ENCODE data around the gene ITSN1. TPM values are rescaled to one million over a fixed set of nuclear protein-coding genes. Genes with fewer than 3 reads are reported as not detected.

The ITSN1 gene
- total and polyA plus RNA-seq, 4 donors = 11.2 to 46.0 (median 19.8) TPM

DNA sequence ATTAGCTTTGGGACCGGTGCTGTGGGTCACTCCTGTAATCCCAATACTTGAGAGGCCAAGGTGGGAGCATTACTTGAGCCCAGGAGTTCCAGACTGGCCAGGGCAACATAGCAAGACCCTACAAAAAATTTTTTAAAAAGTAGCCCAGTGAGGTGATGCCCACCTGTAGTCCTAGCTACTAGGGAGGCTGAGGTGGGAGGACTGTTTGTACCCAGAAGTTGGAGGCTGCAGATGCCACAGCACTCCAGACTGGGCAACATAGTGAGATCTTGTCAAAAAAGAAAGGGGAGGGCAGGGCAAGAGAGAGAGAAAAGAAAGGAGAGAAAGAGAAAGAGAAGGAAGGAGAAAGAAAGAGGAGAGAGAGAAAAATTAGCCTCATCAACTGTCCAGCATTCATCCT is 6.3 kb downstream of the ITSN1 start:
- Histone ChIP-seq H3K27ac (ENCODE audit: low read depth in 1 of 2, low read length in 1 of 2) (no peak overlapping the region), H3K36me3 (ENCODE audit: control insufficient read depth in 4 of 4, insufficient read depth in 4 of 4, low read length in 4 of 4) (no peaks in the 10 kb centered on the region), H3K9ac (ENCODE audit: insufficient read depth in 1 of 2, low read length in 2 of 2) (no peak overlapping the region), H3K9me3 (ENCODE audit: control insufficient read depth in 4 of 4, insufficient read depth in 3 of 4, low read length in 3 of 4) (no peaks in the 10 kb centered on the region), H3K27me3 (ENCODE audit: control insufficient read depth in 3 of 3, insufficient read depth in 3 of 3, low read length in 2 of 3) (no peaks in the 10 kb centered on the region), H3K4me1 (ENCODE audit: control insufficient read depth in 5 of 5, insufficient read depth in 5 of 5, low read length in 5 of 5) (peaks cover 0 to 16% (median 5%) of the 10 kb centered on the region in 5 donors), H3K4me3 (no peak overlapping the region)
- ATAC-seq (ENCODE audit: insufficient read depth, low FRiP score) = no peak
- TF ChIP-seq, protein P1, sequence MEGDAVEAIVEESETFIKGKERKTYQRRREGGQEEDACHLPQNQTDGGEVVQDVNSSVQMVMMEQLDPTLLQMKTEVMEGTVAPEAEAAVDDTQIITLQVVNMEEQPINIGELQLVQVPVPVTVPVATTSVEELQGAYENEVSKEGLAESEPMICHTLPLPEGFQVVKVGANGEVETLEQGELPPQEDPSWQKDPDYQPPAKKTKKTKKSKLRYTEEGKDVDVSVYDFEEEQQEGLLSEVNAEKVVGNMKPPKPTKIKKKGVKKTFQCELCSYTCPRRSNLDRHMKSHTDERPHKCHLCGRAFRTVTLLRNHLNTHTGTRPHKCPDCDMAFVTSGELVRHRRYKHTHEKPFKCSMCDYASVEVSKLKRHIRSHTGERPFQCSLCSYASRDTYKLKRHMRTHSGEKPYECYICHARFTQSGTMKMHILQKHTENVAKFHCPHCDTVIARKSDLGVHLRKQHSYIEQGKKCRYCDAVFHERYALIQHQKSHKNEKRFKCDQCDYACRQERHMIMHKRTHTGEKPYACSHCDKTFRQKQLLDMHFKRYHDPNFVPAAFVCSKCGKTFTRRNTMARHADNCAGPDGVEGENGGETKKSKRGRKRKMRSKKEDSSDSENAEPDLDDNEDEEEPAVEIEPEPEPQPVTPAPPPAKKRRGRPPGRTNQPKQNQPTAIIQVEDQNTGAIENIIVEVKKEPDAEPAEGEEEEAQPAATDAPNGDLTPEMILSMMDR (IDR thresholded peaks at IDR 0.05; ENCODE audit: control extremely low read depth, extremely low read depth) = no peak
- no peak for DNase-seq
- WGBS, 2 donors = 93 to 96% methylated on average over 1 of the region's 1 CpG

DNA sequence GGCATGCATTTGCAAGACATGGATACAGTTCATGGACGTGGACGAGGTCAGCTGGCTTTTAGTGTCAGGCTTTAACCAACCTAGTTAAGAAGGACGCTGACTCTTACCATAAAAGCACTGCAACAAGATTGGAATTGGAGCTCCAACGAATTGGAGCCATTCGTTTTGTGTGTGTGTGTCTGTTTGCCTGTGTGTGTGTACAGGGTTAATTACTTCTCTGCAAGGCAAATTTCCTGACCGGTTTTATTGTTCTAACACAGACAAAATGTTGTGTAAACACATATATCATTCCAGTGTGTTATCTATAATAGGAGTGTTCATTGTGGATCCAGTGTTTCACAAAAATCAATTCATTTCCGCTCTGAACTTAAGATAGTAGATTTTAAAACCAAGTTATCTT is 7.9 kb downstream of the ITSN1 start:
- no peaks in the 10 kb centered on the region for H3K9me3 ChIP-seq (ENCODE audit: control insufficient read depth in 4 of 4, insufficient read depth in 3 of 4, low read length in 3 of 4)
- no peak for ATAC-seq (ENCODE audit: insufficient read depth, low FRiP score)
- no peak overlapping the region for H3K9ac ChIP-seq (ENCODE audit: insufficient read depth in 1 of 2, low read length in 2 of 2)
- 76 to 87% methylated on average over 7 of the region's 7 CpGs for WGBS, 2 donors
- H3K4me1 ChIP-seq (ENCODE audit: control insufficient read depth in 5 of 5, insufficient read depth in 5 of 5, low read length in 5 of 5) = peaks cover 0 to 5% (median 0%) of the 10 kb centered on the region in 5 donors
- H3K27ac ChIP-seq (ENCODE audit: low read depth in 1 of 2, low read length in 1 of 2) = no peak overlapping the region
- TF ChIP-seq, protein P1 (IDR thresholded peaks at IDR 0.05; ENCODE audit: control extremely low read depth, extremely low read depth) = no peak
- no peaks in the 10 kb centered on the region for H3K36me3 ChIP-seq (ENCODE audit: control insufficient read depth in 4 of 4, insufficient read depth in 4 of 4, low read length in 4 of 4)
- H3K4me3 ChIP-seq = no peak overlapping the region
- H3K27me3 ChIP-seq (ENCODE audit: control insufficient read depth in 3 of 3, insufficient read depth in 3 of 3, low read length in 2 of 3) = no peaks in the 10 kb centered on the region
- DNase-seq = no peak

DNA sequence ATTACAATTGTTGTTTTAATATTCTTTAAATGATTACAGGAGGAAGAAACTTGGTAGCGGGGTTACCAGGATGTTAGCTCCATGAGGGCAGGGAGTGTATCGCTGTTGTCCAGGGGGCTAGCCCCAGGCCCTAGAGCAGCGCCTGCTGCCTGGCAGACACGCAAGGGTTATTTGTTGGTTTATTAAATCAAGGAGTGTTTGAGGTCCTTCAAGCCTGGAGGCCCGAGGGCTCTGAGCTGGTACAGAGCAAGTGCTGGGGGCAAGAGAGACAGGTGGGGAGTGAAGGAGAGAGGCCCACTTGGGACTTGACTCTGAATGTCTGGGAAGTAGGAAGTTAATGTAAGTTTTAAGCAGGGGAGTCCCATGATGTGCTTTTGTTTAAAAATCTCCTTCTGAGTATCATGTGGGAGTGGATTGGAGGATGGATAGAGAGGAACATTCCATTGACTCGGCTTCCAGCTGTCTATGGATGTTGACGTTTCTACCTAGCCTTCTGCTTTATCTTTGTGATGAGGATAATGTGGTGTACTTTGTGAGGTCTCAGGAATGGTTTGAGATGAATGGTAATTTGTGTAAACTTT is 8.7 kb downstream of the ITSN1 start:
- Histone ChIP-seq H3K4me1 (ENCODE audit: control insufficient read depth in 5 of 5, insufficient read depth in 5 of 5, low read length in 5 of 5) (peaks cover 0 to 9% (median 0%) of the 10 kb centered on the region in 5 donors), H3K4me3 (no peak overlapping the region), H3K36me3 (ENCODE audit: control insufficient read depth in 4 of 4, insufficient read depth in 4 of 4, low read length in 4 of 4) (no peaks in the 10 kb centered on the region), H3K27ac (ENCODE audit: low read depth in 1 of 2, low read length in 1 of 2) (no peak overlapping the region), H3K9ac (ENCODE audit: insufficient read depth in 1 of 2, low read length in 2 of 2) (no peak overlapping the region), H3K27me3 (ENCODE audit: control insufficient read depth in 3 of 3, insufficient read depth in 3 of 3, low read length in 2 of 3) (no peaks in the 10 kb centered on the region), H3K9me3 (ENCODE audit: control insufficient read depth in 4 of 4, insufficient read depth in 3 of 4, low read length in 3 of 4) (no peaks in the 10 kb centered on the region)
- TF ChIP-seq, protein P1 (IDR thresholded peaks at IDR 0.05; ENCODE audit: control extremely low read depth, extremely low read depth) = no peak
- no peak for DNase-seq
- 78 to 90% methylated on average over 7 of the region's 7 CpGs for WGBS, 2 donors
- no peak for ATAC-seq (ENCODE audit: insufficient read depth, low FRiP score)

All from lung (tissue), 12 donors.